M059J (cell line): ENCODE data around the gene DUSP5. TPM values are rescaled to one million over a fixed set of nuclear protein-coding genes. Genes with fewer than 3 reads are reported as not detected.

Experiments used
- DNase-seq: peaks from one replicate; pipeline ENCODE4 v3.0.0-alpha.2; 2012; ENCODE audit warnings: low read depth
- total RNA-seq: library from RNA; depleted of rRNA; stranded (reverse); fragments of >200 nt; shearing (Covaris generic); gene quantifications from 2 replicates; pipeline ENCODE4 v1.2.3, GENCODE V29; 2014

Gene DUSP5
- total RNA-seq, 1 experiment from 2014 or later = 8.1 TPM

- no peak for DNase-seq
These were observed 17.3 kb upstream of the DUSP5 start for GRCh38 chr10:110480387-110480786.

- peak; percentile 50 for DNase-seq
These were observed 15.8 kb upstream of the DUSP5 start for GRCh38 chr10:110481919-110482318.

GRCh38 chr10:110483633-110484032 lies 14.1 kb upstream of the DUSP5 start:
- DNase-seq = no peak

- DNase-seq = no peak
These were observed 12.2 kb upstream of the DUSP5 start for GRCh38 chr10:110485541-110485940.

- no peak for DNase-seq
These were observed 10.9 kb upstream of the DUSP5 start for GRCh38 chr10:110486680-110487410.

- peak; percentile 53 for DNase-seq
These were observed 10.0 kb upstream of the DUSP5 start for GRCh38 chr10:110487411-110488331.

- no peak for DNase-seq
These were observed 9.4 kb upstream of the DUSP5 start for GRCh38 chr10:110488332-110488681.

- no peak for DNase-seq
These were observed 8.8 kb upstream of the DUSP5 start for GRCh38 chr10:110488940-110489339.

GRCh38 chr10:110490640-110491039 lies 7.1 kb upstream of the DUSP5 start:
- DNase-seq = no peak

- DNase-seq = peak; percentile 70
These were observed 6.4 kb upstream of the DUSP5 start for GRCh38 chr10:110491346-110491745.

- no peak for DNase-seq
These were observed 5.5 kb upstream of the DUSP5 start for GRCh38 chr10:110492069-110492822.

- DNase-seq = no peak
These were observed 3.8 kb upstream of the DUSP5 start for GRCh38 chr10:110493832-110494426.

- DNase-seq = no peak
These were observed 3.2 kb upstream of the DUSP5 start for GRCh38 chr10:110494532-110494931.

- DNase-seq = peak; percentile 76
These were observed 1.8 kb upstream of the DUSP5 start for GRCh38 chr10:110495731-110496552.

- no peak for DNase-seq
These were observed 912 bp upstream of the DUSP5 start for GRCh38 chr10:110496553-110497437.

GRCh38 chr10:110498087-110498981 lies 627 bp downstream of the DUSP5 start:
- DNase-seq = peak; percentile 61

- peak; percentile 85 for DNase-seq
These were observed 1.5 kb downstream of the DUSP5 start for GRCh38 chr10:110498982-110499795.
